Fibroblast of the conjunctiva (primary cell): ENCODE results near the gene TMA7.
A peak's percentile ranks its signal among the peaks of the same experiment; 100 is the strongest.
"Not testable (repeated sequence)": the region's sequence is repeated elsewhere in the genome, so short reads cannot be mapped to it uniquely, and the experiment has no call there.

Source experiments
- DNase-seq: peaks from one replicate; pipeline ENCODE4 v3.0.0-alpha.2; 2010; ENCODE audit warnings: low read depth

The TMA7 gene

GRCh38 chr3:48439820-48440589, at the start of gene TMA7, which contains the start of gene CCDC51:
TSS of gene TMA7 (plus strand) at chr3:48440257. CDS start at chr3:48440297, 40 bp downstream.
TSS of gene CCDC51 (minus strand) at chr3:48440119. CDS start at chr3:48435128, 4,991 bp downstream.
- DNase-seq: peak; percentile 90

- DNase-seq: no peak
Measured at GRCh38 chr3:48394391-48394790, 45.7 kb upstream of the TMA7 start.

DNA sequence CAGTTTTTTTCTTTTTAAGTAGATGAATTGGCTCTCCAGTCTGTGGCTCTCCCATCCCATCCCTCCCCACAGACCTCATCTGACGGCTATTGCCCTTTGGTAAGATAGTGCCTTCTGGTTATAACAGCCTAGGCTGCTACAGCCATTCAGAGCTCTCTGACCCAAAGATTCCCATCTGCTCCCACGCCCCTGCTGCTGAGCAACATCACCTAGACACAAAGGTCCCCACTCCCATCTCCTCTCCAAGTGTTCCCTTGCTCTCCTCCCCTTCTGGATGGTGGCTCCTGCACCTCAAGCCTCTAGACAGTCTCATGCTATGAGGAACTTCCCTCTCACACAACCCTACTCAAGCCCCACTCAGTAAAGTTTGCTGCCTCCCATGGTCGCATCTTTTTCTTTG, 44.3 kb upstream of the TMA7 start:
- DNase-seq: no peak

- DNase-seq: no peak
Measured at GRCh38 chr3:48397767-48398681, 42.0 kb upstream of the TMA7 start.

DNA sequence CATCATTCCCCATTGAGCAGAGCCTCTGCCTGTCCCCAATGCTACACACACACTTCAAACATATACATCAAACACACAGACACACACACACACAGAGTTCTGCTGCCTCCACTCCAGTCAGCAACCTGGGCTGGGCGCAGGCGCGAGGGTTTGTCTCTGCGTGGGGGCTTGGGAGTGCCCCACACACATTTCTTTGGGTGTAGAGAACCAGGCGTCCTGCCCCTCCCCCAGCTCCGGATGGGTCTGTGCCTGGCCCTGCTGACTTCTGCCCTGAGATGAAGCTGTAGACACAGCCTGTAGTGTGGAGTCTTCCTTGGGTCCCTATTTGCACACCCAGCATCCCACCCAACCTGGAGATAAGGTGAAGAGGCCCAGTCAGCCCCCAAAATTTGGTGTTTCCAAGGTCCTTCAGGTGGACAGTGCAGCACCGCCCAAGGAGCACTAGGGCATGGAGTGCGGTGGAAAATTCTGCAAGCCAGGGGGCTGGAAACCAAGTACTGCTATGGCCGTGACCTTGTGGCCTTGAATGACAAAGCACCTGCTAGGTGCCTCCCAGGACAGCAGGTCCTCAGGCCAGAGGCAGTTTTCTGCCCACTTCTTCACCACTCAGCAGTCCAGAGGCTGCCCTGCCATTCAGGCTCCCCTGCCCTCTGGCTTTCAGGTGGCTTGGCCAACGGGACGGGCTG, 41.2 kb upstream of the TMA7 start:
- DNase-seq: no peak

DNA sequence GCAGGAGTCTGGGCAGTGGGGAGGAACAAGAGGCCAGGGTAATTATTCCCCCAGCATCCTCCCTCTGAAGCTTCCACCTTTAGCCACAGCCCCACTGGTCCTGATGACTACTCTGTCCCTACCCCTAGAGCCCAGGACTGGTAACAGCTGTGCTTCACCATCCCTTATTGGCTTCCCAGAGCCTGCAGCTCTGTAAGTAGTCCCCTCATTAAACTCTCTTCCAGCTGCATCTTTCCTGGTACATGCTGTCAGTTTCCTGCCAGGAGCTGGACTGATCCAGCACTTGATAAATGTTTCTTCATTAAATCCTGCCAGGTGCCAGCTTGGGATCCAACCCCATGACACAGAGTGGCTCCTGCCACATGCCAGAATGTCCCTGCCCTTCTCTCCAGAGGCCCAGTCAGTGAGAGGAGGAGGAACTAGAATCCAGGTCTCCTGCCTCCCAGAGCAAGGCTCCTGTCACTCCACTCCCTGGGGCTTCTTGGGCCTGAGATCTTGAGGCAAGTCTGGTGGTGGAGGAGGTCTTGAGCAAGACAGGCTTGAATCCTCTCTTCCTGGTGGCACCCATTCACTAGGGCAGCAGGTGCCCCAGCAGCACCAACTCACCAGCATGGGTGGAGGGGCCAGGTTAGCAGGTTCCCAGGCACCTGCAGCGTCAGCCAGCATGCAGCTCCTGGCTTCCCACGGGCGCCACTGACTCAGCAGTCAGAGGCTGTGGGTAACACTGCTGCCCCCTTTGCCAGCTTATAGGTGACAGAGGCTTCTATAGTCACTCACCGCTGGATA, 40.5 kb upstream of the TMA7 start:
- no peak for DNase-seq

DNA sequence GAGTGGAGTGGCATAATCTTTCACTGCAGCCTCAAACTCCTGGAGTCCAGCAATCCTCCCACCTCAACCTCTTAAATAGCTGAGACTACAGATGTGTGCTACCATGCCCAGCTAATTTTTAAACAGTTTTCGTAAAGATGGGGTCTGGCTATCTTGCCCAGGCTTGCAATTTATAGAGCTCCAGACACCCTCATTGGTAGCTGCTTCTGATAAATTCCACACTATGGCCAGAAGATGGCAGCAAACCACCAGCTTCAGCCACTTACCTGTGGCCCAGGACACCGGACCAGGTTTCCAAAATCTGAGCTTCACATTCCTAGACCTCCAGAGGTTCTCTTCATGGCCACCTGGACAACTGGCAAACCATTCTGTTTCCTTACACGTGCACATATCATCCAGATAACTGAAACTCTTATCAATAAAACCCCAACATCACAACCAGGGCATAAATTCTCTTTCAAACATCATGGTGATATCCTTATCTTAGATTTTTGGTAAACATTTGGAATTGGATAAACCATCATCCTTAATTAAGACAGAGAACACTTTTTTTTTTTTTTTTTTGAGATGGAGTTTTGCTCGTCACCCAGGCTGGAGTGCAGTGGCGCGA, 39.1 kb upstream of the TMA7 start:
- DNase-seq: peak; percentile 55

DNA sequence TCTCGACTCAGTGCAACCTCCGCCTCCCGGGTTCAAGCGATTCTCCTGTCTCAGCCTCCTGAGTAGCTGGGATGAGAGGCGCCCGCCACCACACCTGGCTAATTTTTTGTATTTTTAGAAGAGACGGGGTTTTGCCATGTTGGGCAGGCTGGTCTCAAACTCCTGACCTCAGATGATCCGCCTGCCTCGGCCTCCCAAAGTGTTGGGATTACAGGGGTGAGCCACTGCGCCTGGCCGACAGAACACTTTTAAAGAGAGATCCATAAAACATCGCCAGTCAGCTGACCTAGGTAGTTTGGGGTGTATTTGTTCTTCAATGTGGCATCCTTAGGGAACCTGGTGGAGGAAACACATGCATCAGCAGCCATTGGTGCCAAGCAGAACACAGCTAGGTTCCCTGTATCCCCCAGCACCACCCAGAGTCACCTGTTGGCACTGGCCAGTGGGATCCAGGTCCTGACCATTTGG, 38.6 kb upstream of the TMA7 start:
- DNase-seq: not testable (repeated sequence)

DNA sequence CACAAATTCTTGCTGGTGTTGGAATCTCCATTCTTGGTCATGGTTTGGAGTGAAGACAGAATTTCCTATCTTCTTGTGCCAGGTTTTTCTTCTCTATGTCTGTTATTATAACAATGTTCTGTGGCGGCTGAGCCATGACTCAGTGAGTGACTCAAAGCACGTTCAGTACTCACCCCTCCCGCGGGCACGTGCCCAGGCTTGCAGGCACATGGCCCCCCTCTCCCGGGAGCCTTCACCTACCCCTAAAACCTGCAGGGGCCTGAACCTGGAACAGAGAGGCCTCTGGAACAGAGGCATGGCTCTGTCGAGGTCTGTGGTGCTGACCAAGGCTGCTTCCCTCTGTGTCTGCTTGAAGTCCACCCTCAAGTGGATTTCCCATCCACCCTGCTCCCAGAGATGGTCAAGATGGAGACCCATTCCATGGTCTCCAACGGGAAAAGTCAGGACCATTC, 37.8 kb upstream of the TMA7 start:
- peak; percentile 81 for DNase-seq

GRCh38 chr3:48402907-48403306, 37.1 kb upstream of the TMA7 start:
- no peak for DNase-seq

- DNase-seq: no peak
Measured at GRCh38 chr3:48403533-48404439, 36.3 kb upstream of the TMA7 start.

- no peak for DNase-seq
Measured at GRCh38 chr3:48404440-48405342, 35.4 kb upstream of the TMA7 start.

DNA sequence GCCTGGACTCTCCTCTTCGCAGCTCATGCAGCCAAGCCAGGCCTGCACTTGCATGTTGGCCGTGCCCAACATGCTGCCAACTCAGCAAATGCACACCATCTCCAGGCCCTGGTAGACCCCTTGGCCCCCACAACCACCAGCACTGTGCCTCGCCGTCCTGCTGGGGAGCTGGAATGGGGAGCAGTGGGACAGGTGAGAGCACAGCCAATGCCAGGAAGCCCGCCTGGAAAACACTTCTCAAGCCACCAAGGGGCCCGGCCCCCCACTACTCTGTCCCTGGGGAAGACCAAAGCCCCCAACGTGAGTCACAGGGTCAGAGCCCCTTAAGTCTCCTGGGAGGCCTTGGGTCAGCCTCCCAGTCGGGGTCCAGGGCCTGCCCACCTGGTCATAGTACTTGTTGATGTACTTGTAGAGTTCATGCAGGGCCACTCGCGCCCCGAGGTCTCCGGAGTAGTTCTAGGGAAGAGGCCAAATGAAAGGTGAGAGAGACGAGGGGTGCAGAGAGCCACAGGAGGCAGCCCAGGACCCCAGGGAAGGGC, 34.6 kb upstream of the TMA7 start:
- no peak for DNase-seq

GRCh38 chr3:48405971-48406370, 34.1 kb upstream of the TMA7 start:
- no peak for DNase-seq

DNA sequence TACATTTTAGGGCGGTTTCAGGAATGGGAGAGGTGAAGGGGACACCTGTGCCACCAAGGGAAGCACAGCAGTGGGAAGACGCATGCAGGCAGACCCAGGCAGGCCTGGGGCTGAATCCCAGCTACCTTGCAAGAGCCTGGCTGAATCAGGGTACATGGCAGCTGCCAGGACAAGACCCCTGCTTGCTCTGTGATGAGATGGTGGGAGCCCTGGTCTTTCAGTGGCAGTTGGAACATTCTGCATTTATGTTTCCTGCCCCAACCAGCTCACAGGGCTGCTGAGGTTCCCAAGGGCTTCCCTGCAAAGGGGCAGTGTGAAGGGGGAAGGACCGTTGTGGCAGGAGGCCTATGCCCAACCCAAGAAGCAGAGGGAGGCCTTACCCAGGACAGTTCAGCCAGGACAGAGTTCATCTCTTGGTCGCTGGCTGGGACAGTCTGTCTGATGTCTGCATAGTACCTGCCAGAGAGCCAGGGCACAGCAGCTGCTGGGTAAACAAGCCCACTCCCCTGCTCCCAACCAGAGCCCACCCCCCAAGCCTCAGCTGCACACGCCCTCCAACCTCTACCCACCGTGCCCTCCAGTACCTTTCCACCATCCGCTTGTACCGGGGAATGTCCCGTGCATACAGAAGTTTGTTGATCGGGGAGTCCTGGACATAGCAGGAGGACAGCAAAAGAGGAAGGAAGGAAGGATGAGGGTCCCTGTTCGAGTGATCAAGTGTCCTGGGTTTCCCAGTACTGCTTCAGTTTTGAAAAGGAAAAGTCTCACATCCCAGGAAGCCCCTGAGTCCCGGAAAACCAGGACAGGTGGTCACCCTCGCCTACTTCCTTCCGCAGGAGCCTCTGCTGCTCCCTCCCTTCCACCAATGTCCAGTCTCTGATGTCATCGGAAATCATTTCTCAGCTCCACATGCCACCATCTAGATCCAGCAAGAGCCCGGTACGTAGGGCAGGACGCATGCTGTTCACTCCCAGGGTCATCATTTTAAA, 33.3 kb upstream of the TMA7 start:
- no peak for DNase-seq

GRCh38 chr3:48407542-48408099, 32.4 kb upstream of the TMA7 start:
- no peak for DNase-seq

DNA sequence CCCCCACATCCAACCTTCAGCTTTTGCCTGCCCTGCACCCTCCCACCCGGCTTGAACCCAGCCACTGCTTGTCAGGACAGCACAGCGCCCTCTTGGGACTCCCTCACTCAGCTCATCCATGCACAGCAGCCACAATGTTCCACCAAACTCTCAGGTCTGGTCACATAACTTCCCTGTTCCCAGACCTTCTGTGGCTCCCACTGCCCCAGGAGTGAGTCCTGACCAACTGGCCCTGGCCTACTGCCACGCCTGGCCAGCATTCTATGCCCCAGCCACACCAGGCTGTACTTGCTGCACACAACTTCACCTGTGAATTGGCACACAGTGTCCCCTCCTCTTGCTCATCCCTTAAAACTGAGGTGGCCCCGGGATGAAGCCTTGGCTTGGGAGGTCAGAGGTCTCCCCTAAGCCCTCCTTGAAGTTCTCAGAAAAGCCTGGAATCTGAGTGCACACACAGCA, 31.2 kb upstream of the TMA7 start:
- DNase-seq: no peak
